K562 treated with DMSO at 1 percent for 48 hours (cell line): ENCODE results near the gene KCNC1. TPM values are rescaled to one million over a fixed set of nuclear protein-coding genes. Genes with fewer than 3 reads are reported as not detected.

Source experiments
- total RNA-seq: library from RNA; unstranded; fragments of 300-600 nt; gene quantifications from 2 replicates; pipeline ENCODE4 v1.2.3, GENCODE V29; 2022; ENCODE audit warnings: low replicate concordance; ENCODE audit errors: extremely low read depth

The KCNC1 gene
- not detected in 2 replicates for total RNA-seq

GRCh38 chr11:17734418-17734911 lies at the start of gene KCNC1:
Gene KCNC1 (plus strand): TSS chr11:17734781. CDS start chr11:17736003, 1,222 bp downstream.

GRCh38 chr11:17719028-17719937 lies 15.3 kb upstream of the KCNC1 start, which contains the start of gene MYOD1:
Gene MYOD1 (plus strand): TSS chr11:17719571. CDS start chr11:17719783, 212 bp downstream.

Other genes with a start within 250 kb of the KCNC1 start
- gene USH1C, start 190.4 kb upstream of the KCNC1 start, total RNA-seq, result not detected in 2 replicates
- gene OTOG, start 187.5 kb upstream of the KCNC1 start, total RNA-seq, result not detected in 2 replicates
- not detected in 2 replicates for gene MYOD1, start 15.2 kb upstream of the KCNC1 start, total RNA-seq